NCI-H1417 treated with DMSO at 0.1 percent for 48 hours (cell line): ENCODE measurements around the gene ABHD14A.
A peak's percentile ranks its signal among the peaks of the same experiment; 100 is the strongest.

Experiments
- DNase-seq: peaks from one replicate; lab custom pipeline; 2025; lab: John Stamatoyannopoulos, UW

ABHD14A gene

GRCh38 chr3:51941463-51941797 is 33.4 kb upstream of the ABHD14A start:
- no peak for DNase-seq

GRCh38 chr3:51941798-51942602 is 32.9 kb upstream of the ABHD14A start, which contains the start of the genes PARP3 and RRP9:
Gene PARP3 (plus strand): TSS chr3:51942363. CDS start chr3:51943356, 993 bp downstream.
Gene RRP9 (minus strand): TSS chr3:51941904. CDS start chr3:51941867, 37 bp downstream.
- DNase-seq, result peak; percentile 82

- DNase-seq, result no peak
Measured at GRCh38 chr3:51942603-51943450, 32.0 kb upstream of the ABHD14A start.

- DNase-seq, result no peak
Measured at GRCh38 chr3:51943451-51944391, 31.1 kb upstream of the ABHD14A start.

- no peak for DNase-seq
Measured at GRCh38 chr3:51944451-51945021, 30.3 kb upstream of the ABHD14A start.

GRCh38 chr3:51945031-51945840 is 29.6 kb upstream of the ABHD14A start:
- no peak for DNase-seq

- no peak for DNase-seq
Measured at GRCh38 chr3:51945926-51946705, 28.7 kb upstream of the ABHD14A start.

GRCh38 chr3:51946796-51947195 is 28.1 kb upstream of the ABHD14A start:
- no peak for DNase-seq

GRCh38 chr3:51947215-51947900 is 27.5 kb upstream of the ABHD14A start:
- no peak for DNase-seq

GRCh38 chr3:51948016-51948580 is 26.8 kb upstream of the ABHD14A start:
- no peak for DNase-seq

GRCh38 chr3:51949121-51949520 is 25.7 kb upstream of the ABHD14A start:
- DNase-seq, result no peak

- DNase-seq, result no peak
Measured at GRCh38 chr3:51950899-51951298, 24.0 kb upstream of the ABHD14A start.

GRCh38 chr3:51953445-51953844 is 21.4 kb upstream of the ABHD14A start:
- DNase-seq, result no peak

- DNase-seq, result no peak
Measured at GRCh38 chr3:51954105-51954504, 20.8 kb upstream of the ABHD14A start.

- DNase-seq, result no peak
Measured at GRCh38 chr3:51954713-51955112, 20.2 kb upstream of the ABHD14A start.

- no peak for DNase-seq
Measured at GRCh38 chr3:51955175-51955892, 19.5 kb upstream of the ABHD14A start, which contains the start of gene GPR62. Gene GPR62 (plus strand): TSS chr3:51955381. CDS start chr3:51955653, 272 bp downstream.

- DNase-seq, result no peak
Measured at GRCh38 chr3:51955893-51956770, 18.7 kb upstream of the ABHD14A start.
